GM12878 (cell line): ENCODE measurements around the gene ROBO1. TPM values are rescaled to one million over a fixed set of nuclear protein-coding genes. Genes with fewer than 3 reads are reported as not detected.

ENCODE experiments used
- ATAC-seq: fragments of 200-7000 bp; cut with Tn5 transposase; 3 replicates; pipeline ENCODE4 v1.9.1; 2020; ENCODE audit warnings: mild to moderate bottlenecking, moderate library complexity
- BruUV-seq: library from RNA; stranded (reverse); fragments of 400-500 nt; replicated peaks from 2 replicates; lab custom pipeline; 2021; lab: Mats Ljungman, UMichigan
- CTCF ChIA-PET: fragments of 300-600 bp; sonication (Branson Sonifier 250); formaldehyde crosslinking; extraction: SDS; loops from one replicate; lab custom pipeline; 2021; ENCODE audit warnings: inconsistent platforms; lab: Yijun Ruan, JAX
- POLR2A ChIA-PET: fragments of 350-600 bp; formaldehyde crosslinking; extraction: SDS; loops from one replicate; lab custom pipeline; 2021; ENCODE audit warnings: inconsistent platforms; lab: Charles Lee
- RAD21 ChIA-PET: fragments of 300-600 bp; sonication (Branson Sonifier 250); formaldehyde crosslinking; loops from one replicate; lab custom pipeline; 2023; ENCODE audit warnings: antibody characterized with exemption; ENCODE audit not compliant: unreplicated experiment; lab: Charles Lee
- SMC1A ChIA-PET: fragments of 300-600 bp; sonication (Branson Sonifier 250); formaldehyde crosslinking; loops from one replicate; lab custom pipeline; 2023; ENCODE audit not compliant: unreplicated experiment, uncharacterized antibody; lab: Charles Lee
- DNase-seq: peaks from one replicate; pipeline ENCODE4 v3.0.0-alpha.2; 2011; ENCODE audit warnings: low read depth, low spot score
- FAIRE-seq: peaks from 3 replicates; lab custom pipeline; 2011; peaks lifted over from hg19 to GRCh38; lab: Jason Lieb, UNC
- H2AFZ ChIP-seq: 2 replicates; pipeline ENCODE4 v1.6.0; 2011; ENCODE audit warnings: low read depth, low read length, control low read depth; ENCODE audit not compliant: control insufficient read depth
- H3K27ac ChIP-seq: 2 replicates; pipeline ENCODE4 v1.5.1; 2011; ENCODE audit warnings: control low read depth; ENCODE audit not compliant: control insufficient read depth, insufficient read depth
- H3K27me3 ChIP-seq, 2 experiments: replicated peaks in 1 of 2; 2 replicates each; pipeline versions ENCODE4 v1.6.0 to v1.6.1; 2011; ENCODE audit warnings: low read length in 1 of 2; ENCODE audit not compliant: control insufficient read depth in 2 of 2, insufficient read depth in 2 of 2
- H3K36me3 ChIP-seq, 2 experiments: 2 replicates each; pipeline ENCODE4 v1.5.1; 2011; ENCODE audit warnings: low read length in 1 of 2; ENCODE audit not compliant: control insufficient read depth in 2 of 2, insufficient read depth in 2 of 2
- H3K4me1 ChIP-seq: 2 replicates; pipeline ENCODE4 v1.6.1; 2011; ENCODE audit warnings: mild to moderate bottlenecking, low read length, moderate library complexity, mixed read lengths; ENCODE audit not compliant: control insufficient read depth, insufficient read depth
- H3K4me2 ChIP-seq: 2 replicates; pipeline ENCODE4 v1.6.0; 2011; ENCODE audit warnings: control low read depth; ENCODE audit not compliant: control insufficient read depth, insufficient read depth
- H3K4me3 ChIP-seq: fragments of 200-600 bp; sonication (generic); 2 replicates; pipeline ENCODE4 v1.5.1; 2016
- H3K79me2 ChIP-seq: 2 replicates; pipeline ENCODE4 v1.6.0; 2011; ENCODE audit warnings: low read length; ENCODE audit not compliant: control insufficient read depth, insufficient read depth
- H3K9ac ChIP-seq: 2 replicates; pipeline ENCODE4 v1.8.0; 2011; ENCODE audit warnings: low read length, control low read depth, mixed read lengths; ENCODE audit not compliant: control insufficient read depth, insufficient read depth
- H3K9me3 ChIP-seq: replicated peaks from 3 replicates; pipeline ENCODE4 v1.5.1; 2011; ENCODE audit warnings: mild to moderate bottlenecking, low read length; ENCODE audit not compliant: control insufficient read depth, insufficient read depth
- H4K20me1 ChIP-seq: 2 replicates; pipeline ENCODE4 v1.6.0; 2011; ENCODE audit not compliant: control insufficient read depth, insufficient read depth
- CBX3 ChIP-seq: fragments of 200-600 bp; sonication (generic); IDR thresholded peaks from 2 replicates; pipeline ENCODE4 v1.6.1; 2016; ENCODE audit warnings: low read depth, borderline replicate concordance
- CHD2 ChIP-seq: IDR thresholded peaks from 2 replicates; pipeline ENCODE4 v1.6.1; 2011; ENCODE audit warnings: low read depth, low read length, improper control_type of control experiment, borderline replicate concordance
- DPF2 ChIP-seq: fragments of 450-650 bp; IDR thresholded peaks from 2 replicates; pipeline ENCODE4 v1.6.1; 2017; ENCODE audit warnings: mild to moderate bottlenecking
- EGR1 ChIP-seq, 2 experiments: IDR thresholded peaks; 1 replicate in 1 of 2; 2 replicates in 1 of 2; pipeline ENCODE4 v1.6.1; 2011 to 2012; ENCODE audit warnings: low read depth in 2 of 2, low read length in 2 of 2, borderline replicate concordance in 1 of 2, mild to moderate bottlenecking in 1 of 2, moderate library complexity in 1 of 2
- FOXM1 ChIP-seq: IDR thresholded peaks from 2 replicates; pipeline ENCODE4 v1.6.1; 2012; ENCODE audit warnings: low read depth, mild to moderate bottlenecking, inconsistent platforms, low read length, moderate library complexity
- IRF4 ChIP-seq: IDR thresholded peaks from 2 replicates; pipeline ENCODE4 v1.6.1; 2011; ENCODE audit warnings: low read depth, low read length
- JUNB ChIP-seq: IDR thresholded peaks from 2 replicates; pipeline ENCODE4 v1.6.1; 2016; ENCODE audit warnings: antibody characterized with exemption, mild to moderate bottlenecking
- MXI1 ChIP-seq: fragments of 150-350 bp; IDR thresholded peaks from 2 replicates; pipeline ENCODE4 v1.6.1; 2011; ENCODE audit warnings: low read depth, mild to moderate bottlenecking, inconsistent platforms, low read length, improper control_type of control experiment
- NFYA ChIP-seq: IDR thresholded peaks from 2 replicates; pipeline ENCODE4 v1.6.1; 2011; ENCODE audit warnings: low read depth, mild to moderate bottlenecking, low read length, improper control_type of control experiment, borderline replicate concordance
- NFYB ChIP-seq: IDR thresholded peaks from 2 replicates; pipeline ENCODE4 v1.6.1; 2011; ENCODE audit warnings: low read depth, mild to moderate bottlenecking, low read length, improper control_type of control experiment, moderate library complexity; ENCODE audit not compliant: insufficient read depth
- NRF1 ChIP-seq: conservative IDR thresholded peaks from 2 replicates; pipeline ENCODE4 v1.6.1; 2011; ENCODE audit warnings: mild to moderate bottlenecking, low read depth, low read length, improper control_type of control experiment
- PML ChIP-seq: IDR thresholded peaks from 2 replicates; pipeline ENCODE4 v1.6.1; 2012; ENCODE audit warnings: low read length, inconsistent platforms
- RBBP5 ChIP-seq: fragments of 200-600 bp; sonication (generic); conservative IDR thresholded peaks from 2 replicates; pipeline ENCODE4 v1.6.1; 2016
- SPI1 ChIP-seq: IDR thresholded peaks from 2 replicates; pipeline ENCODE4 v1.6.1; 2011; ENCODE audit warnings: low read depth, mild to moderate bottlenecking, low read length, moderate library complexity, borderline replicate concordance; ENCODE audit not compliant: insufficient read depth
- ZNF207 ChIP-seq: fragments of 450-650 bp; IDR thresholded peaks from 2 replicates; pipeline ENCODE4 v1.6.1; 2014; ENCODE audit warnings: antibody characterized with exemption, mild to moderate bottlenecking, borderline replicate concordance
- ZNF622 ChIP-seq: fragments of 450-650 bp; IDR thresholded peaks from 2 replicates; pipeline ENCODE4 v1.6.1; 2017; ENCODE audit warnings: mild to moderate bottlenecking, inconsistent platforms
- whole genome bisulfite sequencing: methylation state at CpG from one replicate; pipeline ENCODE4 v1.1.6; 2016; ENCODE audit warnings: low lambda C conversion rate; ENCODE audit not compliant: insufficient replicate concordance, insufficient coverage; ENCODE audit errors: missing lambda C conversion rate; 5-methylcytosine and 5-hydroxymethylcytosine counted together
- in situ Hi-C: fragments of 300-500 bp; cut with MboI; formaldehyde crosslinking; loops from 9 replicates; pipeline ENCODE4 v1.14.3; 2018; ENCODE audit warnings: mixed read lengths
- intact Hi-C: fragments of 100-400 bp; cut with micrococcal nuclease; formaldehyde crosslinking; loops from one replicate; pipeline ENCODE4 v1.14.2; 2022; ENCODE audit not compliant: unreplicated experiment
- polyA plus RNA-seq, 11 experiments: library from polyadenylated mRNA; depleted of rRNA in 4 of 11; unstranded in 6 of 11; stranded (reverse) in 5 of 11; fragments of >200 nt; fragmentation: Nextera tagmentation in 4 of 11; fragmentation: Illumina TruSeq in 1 of 11; extraction: Ambion mirVana in 4 of 11; extraction: Trizol in 1 of 11; gene quantifications; 1 replicate in 1 of 11; 2 replicates in 10 of 11; pipeline versions ENCODE4 v1.2.1 to v1.2.3, GENCODE V29; 2011 to 2016; ENCODE audit warnings: inconsistent platforms in 2 of 11, missing spikeins in 2 of 11, low read depth in 1 of 11
- total RNA-seq, 4 experiments: library from RNA; depleted of rRNA in 3 of 4; stranded (reverse); fragments of >200 nt in 3 of 4; fragmentation: Illumina TruSeq in 1 of 4; extraction: Trizol in 1 of 4; gene quantifications; 2 replicates each; pipeline versions ENCODE4 v1.2.1 to v1.2.3, GENCODE V29; 2013 to 2021
- TF ChIP-seq, protein P1 (sequence below): fragments of 450-650 bp; IDR thresholded peaks from 2 replicates; pipeline ENCODE4 v1.6.1; 2017; ENCODE audit warnings: low read depth, mild to moderate bottlenecking, moderate library complexity
- TF ChIP-seq, protein P2 (sequence below): IDR thresholded peaks from 2 replicates; pipeline ENCODE4 v1.6.1; 2012; ENCODE audit warnings: low read depth, low read length, improper control_type of control experiment

ROBO1 gene
- total and polyA plus RNA-seq, 10 of the 15 experiments (the other 5 are each of a cell fraction or from before 2014, with no cell fraction given): 0.29 to 46.5 (median 1.2) TPM

GRCh38 chr3:78726545-78726944 is 1041.3 kb downstream of the ROBO1 start:
- ChIA-PET RAD21 (no interaction called here), SMC1A (interaction anchor here (1.1 to 2.4 kb wide), 3 partner anchors 9 to 68 kb away, joined by 3 to 7 read pairs (median 3); no protein-coding TSS in a partner anchor), CTCF (no interaction called here), POLR2A (no interaction called here)
- H3K79me2 ChIP-seq: no peaks in the 10 kb centered on the region
- no peak overlapping the region for H3K4me3 ChIP-seq
- TF ChIP-seq IRF4 (no peak), NRF1 (no peak), RBBP5 (no peak), PML (no peak), SPI1 (no peak), DPF2 (no peak), ZNF622 (no peak), EGR1 (IDR thresholded peaks at IDR 0.05; ENCODE audit: borderline replicate concordance in 1 of 2, low read depth in 2 of 2, low read length in 2 of 2) (no peak), JUNB (no peak), FOXM1 (no peak), MXI1 (no peak), NFYB (no peak), CHD2 (no peak), CBX3 (no peak), ZNF207 (no peak), NFYA (no peak)
- TF ChIP-seq, protein P1, sequence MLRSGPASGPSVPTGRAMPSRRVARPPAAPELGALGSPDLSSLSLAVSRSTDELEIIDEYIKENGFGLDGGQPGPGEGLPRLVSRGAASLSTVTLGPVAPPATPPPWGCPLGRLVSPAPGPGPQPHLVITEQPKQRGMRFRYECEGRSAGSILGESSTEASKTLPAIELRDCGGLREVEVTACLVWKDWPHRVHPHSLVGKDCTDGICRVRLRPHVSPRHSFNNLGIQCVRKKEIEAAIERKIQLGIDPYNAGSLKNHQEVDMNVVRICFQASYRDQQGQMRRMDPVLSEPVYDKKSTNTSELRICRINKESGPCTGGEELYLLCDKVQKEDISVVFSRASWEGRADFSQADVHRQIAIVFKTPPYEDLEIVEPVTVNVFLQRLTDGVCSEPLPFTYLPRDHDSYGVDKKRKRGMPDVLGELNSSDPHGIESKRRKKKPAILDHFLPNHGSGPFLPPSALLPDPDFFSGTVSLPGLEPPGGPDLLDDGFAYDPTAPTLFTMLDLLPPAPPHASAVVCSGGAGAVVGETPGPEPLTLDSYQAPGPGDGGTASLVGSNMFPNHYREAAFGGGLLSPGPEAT: no peak
- TF ChIP-seq, protein P2, sequence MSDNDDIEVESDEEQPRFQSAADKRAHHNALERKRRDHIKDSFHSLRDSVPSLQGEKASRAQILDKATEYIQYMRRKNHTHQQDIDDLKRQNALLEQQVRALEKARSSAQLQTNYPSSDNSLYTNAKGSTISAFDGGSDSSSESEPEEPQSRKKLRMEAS: no peak
- DNase-seq: no peak
- no peaks in the 10 kb centered on the region for H3K4me1 ChIP-seq
- in situ Hi-C loops (no loop called here), intact Hi-C loops (no loop called here)
- H2AFZ ChIP-seq: no peak overlapping the region
- no peak for ATAC-seq
- H4K20me1 ChIP-seq: no peaks in the 10 kb centered on the region
- FAIRE-seq: no peak
- no peak overlapping the region for H3K27ac ChIP-seq
- H3K27me3 ChIP-seq: no peaks in the 10 kb centered on the region
- H3K4me2 ChIP-seq: no peak overlapping the region
- H3K9ac ChIP-seq: no peak overlapping the region
- H3K9me3 ChIP-seq: no peaks in the 10 kb centered on the region
- H3K36me3 ChIP-seq: no peaks in the 10 kb centered on the region
- 30% methylated on average over 3 of the region's 3 CpGs for WGBS
- BruUV-seq: no TSS peak
